Nephron progenitor cell (in vitro differentiated cells): ENCODE measurements around the gene MYCN.

Experiments used
- DNase-seq: peaks from one replicate; pipeline ENCODE4 v3.0.0; 2021
- H3K27ac Mint-ChIP-seq: 2 replicates; pipeline ENCODE4 v1.8.0; 2021; ENCODE audit warnings: mild to moderate bottlenecking, moderate library complexity, mixed read lengths
- H3K27me3 Mint-ChIP-seq: 2 replicates; pipeline ENCODE4 v1.8.0; 2021; ENCODE audit warnings: mild to moderate bottlenecking, low read depth, mixed read lengths; ENCODE audit not compliant: poor library complexity
- H3K36me3 Mint-ChIP-seq: 2 replicates; pipeline ENCODE4 v1.8.0; 2021; ENCODE audit warnings: low read depth, mixed read lengths
- H3K4me1 Mint-ChIP-seq: 2 replicates; pipeline ENCODE4 v1.8.0; 2021; ENCODE audit warnings: mixed read lengths
- H3K4me3 Mint-ChIP-seq: 2 replicates; pipeline ENCODE4 v1.8.0; 2021; ENCODE audit warnings: mild to moderate bottlenecking, moderate library complexity, mixed read lengths
- H3K9me3 Mint-ChIP-seq: 2 replicates; pipeline ENCODE4 v1.8.0; 2021; ENCODE audit warnings: mild to moderate bottlenecking, moderate library complexity, mixed read lengths
- TF ChIP-seq, protein P1 (sequence below): fragments of 200-600 bp; sonication (generic); IDR thresholded peaks from 2 replicates; pipeline ENCODE4 v1.5.0; 2021; ENCODE audit warnings: antibody characterized with exemption

MYCN gene

GRCh38 chr2:15967415-15968279, 27.3 kb downstream of the MYCN start:
- Mint-ChIP-seq H3K4me3 (no peak overlapping the region), H3K4me1 (peaks cover 29% of the 10 kb centered on the region), H3K27ac (no peak overlapping the region), H3K27me3 (no peaks in the 10 kb centered on the region), H3K9me3 (peaks cover 7% of the 10 kb centered on the region), H3K36me3 (no peaks in the 10 kb centered on the region)
- TF ChIP-seq, protein P1, sequence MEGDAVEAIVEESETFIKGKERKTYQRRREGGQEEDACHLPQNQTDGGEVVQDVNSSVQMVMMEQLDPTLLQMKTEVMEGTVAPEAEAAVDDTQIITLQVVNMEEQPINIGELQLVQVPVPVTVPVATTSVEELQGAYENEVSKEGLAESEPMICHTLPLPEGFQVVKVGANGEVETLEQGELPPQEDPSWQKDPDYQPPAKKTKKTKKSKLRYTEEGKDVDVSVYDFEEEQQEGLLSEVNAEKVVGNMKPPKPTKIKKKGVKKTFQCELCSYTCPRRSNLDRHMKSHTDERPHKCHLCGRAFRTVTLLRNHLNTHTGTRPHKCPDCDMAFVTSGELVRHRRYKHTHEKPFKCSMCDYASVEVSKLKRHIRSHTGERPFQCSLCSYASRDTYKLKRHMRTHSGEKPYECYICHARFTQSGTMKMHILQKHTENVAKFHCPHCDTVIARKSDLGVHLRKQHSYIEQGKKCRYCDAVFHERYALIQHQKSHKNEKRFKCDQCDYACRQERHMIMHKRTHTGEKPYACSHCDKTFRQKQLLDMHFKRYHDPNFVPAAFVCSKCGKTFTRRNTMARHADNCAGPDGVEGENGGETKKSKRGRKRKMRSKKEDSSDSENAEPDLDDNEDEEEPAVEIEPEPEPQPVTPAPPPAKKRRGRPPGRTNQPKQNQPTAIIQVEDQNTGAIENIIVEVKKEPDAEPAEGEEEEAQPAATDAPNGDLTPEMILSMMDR: no peak
- DNase-seq: no peak

- Mint-ChIP-seq H3K36me3 (no peaks in the 10 kb centered on the region), H3K27ac (no peak overlapping the region)
- TF ChIP-seq, protein P1: no peak
Measured at GRCh38 chr2:15968280-15969178, 28.2 kb downstream of the MYCN start.

DNA sequence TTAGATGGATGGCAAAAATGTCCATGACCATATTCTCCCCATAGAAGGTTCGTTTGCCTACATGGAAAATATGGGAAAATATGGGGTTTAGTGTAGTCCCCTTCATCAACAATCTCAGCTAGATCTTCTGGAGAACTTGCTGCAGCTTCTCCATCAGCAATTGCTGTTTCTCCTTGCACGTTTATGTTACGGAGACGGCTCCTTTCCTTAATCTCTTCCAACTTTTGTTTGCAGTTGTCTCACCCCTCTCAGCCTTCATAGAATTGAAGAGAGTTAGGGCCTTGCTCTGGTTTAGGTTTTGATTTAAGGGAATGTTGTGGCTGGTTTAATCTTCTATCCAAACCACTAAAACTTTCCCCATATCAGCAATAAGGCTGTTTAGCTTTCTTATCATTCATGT, 28.9 kb downstream of the MYCN start:
- DNase-seq: no peak
- no peaks in the 10 kb centered on the region for H3K36me3 Mint-ChIP-seq
- peaks cover 43% of the 10 kb centered on the region for H3K4me1 Mint-ChIP-seq
- H3K4me3 Mint-ChIP-seq: no peak overlapping the region
- H3K9me3 Mint-ChIP-seq: peaks cover 3% of the 10 kb centered on the region
- no peak overlapping the region for H3K27ac Mint-ChIP-seq
- TF ChIP-seq, protein P1: no peak
- peaks cover 3% of the 10 kb centered on the region for H3K27me3 Mint-ChIP-seq

More at GRCh38 chr2:15968280-15969178, 28.2 kb downstream of the MYCN start:
- peaks cover 7% of the 10 kb centered on the region for H3K9me3 Mint-ChIP-seq
- H3K4me1 Mint-ChIP-seq: peaks cover 38% of the 10 kb centered on the region
- no peak for DNase-seq
- peaks cover 3% of the 10 kb centered on the region for H3K27me3 Mint-ChIP-seq
- H3K4me3 Mint-ChIP-seq: no peak overlapping the region

DNA sequence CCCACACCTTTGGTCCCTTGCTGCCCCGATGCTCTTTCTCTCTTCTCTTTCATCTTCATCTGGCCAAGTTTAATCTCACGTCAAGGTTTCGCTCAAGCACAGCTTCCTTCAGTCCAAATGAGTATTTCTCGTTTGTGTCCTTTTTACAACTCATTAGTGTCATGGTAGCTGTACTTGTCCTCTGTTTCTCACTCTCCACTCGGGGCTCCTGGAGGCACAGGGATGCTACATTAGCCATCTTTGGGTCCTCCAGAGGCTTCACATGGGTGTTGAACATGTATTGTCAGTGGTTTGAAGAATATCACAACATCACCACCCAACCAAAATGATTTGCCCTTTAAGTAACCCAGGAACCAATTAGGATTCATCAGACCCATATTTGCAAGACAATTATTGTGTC, 30.4 kb downstream of the MYCN start:
- peaks cover 3% of the 10 kb centered on the region for H3K27me3 Mint-ChIP-seq
- TF ChIP-seq, protein P1: no peak
- no peaks in the 10 kb centered on the region for H3K36me3 Mint-ChIP-seq
- DNase-seq: no peak
- H3K4me3 Mint-ChIP-seq: no peak overlapping the region
- peaks cover 3% of the 10 kb centered on the region for H3K9me3 Mint-ChIP-seq
- peaks cover 49% of the 10 kb centered on the region for H3K4me1 Mint-ChIP-seq
- H3K27ac Mint-ChIP-seq: peak overlapping the region; percentile 4

- H3K9me3 Mint-ChIP-seq: peaks cover 2% of the 10 kb centered on the region
- no peak overlapping the region for H3K4me3 Mint-ChIP-seq
- TF ChIP-seq, protein P1: no peak
- peaks cover 56% of the 10 kb centered on the region for H3K4me1 Mint-ChIP-seq
- no peak for DNase-seq
- no peaks in the 10 kb centered on the region for H3K36me3 Mint-ChIP-seq
- peak overlapping the region; percentile 70 for H3K27ac Mint-ChIP-seq
- H3K27me3 Mint-ChIP-seq: peaks cover 3% of the 10 kb centered on the region
Measured at GRCh38 chr2:15971351-15971750, 31.0 kb downstream of the MYCN start.
